ENCODE measurements around the gene PGA3. TPM values are rescaled to one million over a fixed set of nuclear protein-coding genes. Genes with fewer than 3 reads are reported as not detected.

The PGA3 gene
- total RNA-seq, 2 experiments from 2014 or later, result not detected

DNA sequence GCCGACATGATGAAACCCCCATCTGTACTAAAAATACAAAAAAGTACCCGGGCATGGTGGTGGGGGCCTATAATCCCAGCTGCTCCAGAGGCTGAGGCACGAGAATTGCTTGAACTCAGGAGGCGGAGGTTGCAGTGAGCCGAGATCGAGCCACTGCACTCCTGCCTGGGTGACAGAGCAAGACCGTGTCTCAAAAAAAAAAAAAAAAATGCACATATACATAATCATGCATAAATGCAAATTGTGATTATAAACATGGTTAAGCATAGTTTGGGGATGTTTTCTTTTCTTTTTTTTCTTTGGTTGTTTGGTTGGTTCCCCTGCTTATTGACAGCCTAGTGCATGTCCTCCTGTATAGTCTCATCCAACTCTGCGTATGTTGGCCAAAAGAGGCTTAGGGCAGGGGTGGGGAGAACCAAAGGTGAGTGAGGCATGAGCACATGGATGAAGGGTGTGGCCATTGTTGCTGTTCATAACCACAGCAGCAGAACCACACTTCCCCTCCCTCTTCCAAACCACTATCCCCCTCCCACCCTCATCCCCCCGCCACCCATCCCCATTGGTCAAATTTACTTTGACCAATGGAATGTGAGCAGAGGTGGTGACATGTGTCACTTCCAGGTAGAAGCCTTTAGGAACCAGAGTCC lies 35.1 kb upstream of the PGA3 start:
- H3K36me3 Mint-ChIP-seq (ENCODE audit: low read depth), result no peaks in the 10 kb centered on the region
- H3K36me3 ChIP-seq (ENCODE audit: insufficient read depth, low read length), result no peaks in the 10 kb centered on the region
- peaks cover 0 to 6% of the 10 kb centered on the region in 2 experiments for H3K9me3 ChIP-seq (ENCODE audit: control insufficient read depth in 1 of 2, insufficient read depth in 1 of 2, low read length in 2 of 2)
- peaks cover 39% of the 10 kb centered on the region for H3K4me1 Mint-ChIP-seq (ENCODE audit: low read depth)
- no peak for TF ChIP-seq CTCF (IDR thresholded peaks at IDR 0.05)
- CTCF ChIA-PET, result interaction anchor here (1.5 kb wide), 1 partner anchor 20 kb away, joined by 3 read pairs; no protein-coding TSS in a partner anchor
- no peak overlapping the region for H3K27ac ChIP-seq (ENCODE audit: low read depth in 1 of 2, low read length in 2 of 2)
- H3K4me3 Mint-ChIP-seq, result no peak overlapping the region
- H3K9me3 Mint-ChIP-seq, result no peaks in the 10 kb centered on the region
- H3K27ac Mint-ChIP-seq, result no peak overlapping the region
- no peaks in the 10 kb centered on the region for H3K27me3 Mint-ChIP-seq
- ATAC-seq (ENCODE audit: poor library complexity), result no peak
- H3K4me1 ChIP-seq (ENCODE audit: insufficient read depth, low read length), result peaks cover 22% of the 10 kb centered on the region
- H3K4me3 ChIP-seq (ENCODE audit: low read length), result no peak overlapping the region
- no peaks in the 10 kb centered on the region for H3K27me3 ChIP-seq (ENCODE audit: control insufficient read depth in 1 of 2, insufficient read depth in 2 of 2, low read length in 2 of 2)
- POLR2A ChIA-PET, result no interaction called here
- intact Hi-C loops (cut with DNase I, micrococcal nuclease), result no loop called here
- DNase-seq, result peak in 2 of 14 experiments; percentile 2 to 9

DNA sequence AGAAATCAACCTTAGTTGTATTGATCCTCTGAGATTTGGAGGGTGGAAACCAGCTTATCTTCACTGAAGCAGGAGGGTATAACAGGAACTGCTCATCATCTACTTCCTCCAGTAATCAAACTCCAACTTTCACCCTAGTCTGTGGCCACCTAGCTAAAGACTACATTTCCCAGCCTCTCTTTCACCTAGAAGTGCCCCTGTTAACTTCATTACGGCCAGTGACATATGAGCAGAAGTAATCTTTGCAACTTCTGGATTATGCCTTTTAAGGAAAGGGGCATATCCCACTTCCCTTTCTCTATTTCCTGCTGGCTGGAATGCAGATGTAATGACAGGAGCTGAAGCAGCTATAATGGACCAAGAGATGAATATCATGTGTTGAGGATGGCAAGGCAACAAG lies 34.5 kb upstream of the PGA3 start:
- no peak for ATAC-seq (ENCODE audit: poor library complexity)
- Histone ChIP-seq H3K4me1 (ENCODE audit: insufficient read depth, low read length) (peaks cover 22% of the 10 kb centered on the region), H3K36me3 (ENCODE audit: insufficient read depth, low read length) (no peaks in the 10 kb centered on the region), H3K27me3 (ENCODE audit: control insufficient read depth in 1 of 2, insufficient read depth in 2 of 2, low read length in 2 of 2) (no peaks in the 10 kb centered on the region), H3K27ac (ENCODE audit: low read depth in 1 of 2, low read length in 2 of 2) (no peak overlapping the region), H3K9me3 (ENCODE audit: control insufficient read depth in 1 of 2, insufficient read depth in 1 of 2, low read length in 2 of 2) (peaks cover 0 to 8% of the 10 kb centered on the region in 2 experiments), H3K4me3 (ENCODE audit: low read length) (no peak overlapping the region)
- CTCF ChIA-PET, result interaction anchor here (0.5 to 1.5 kb wide), 2 partner anchors 19 to 264 kb away, joined by 3 read pairs; no protein-coding TSS in a partner anchor
- H3K4me3 Mint-ChIP-seq, result no peak overlapping the region
- POLR2A ChIA-PET, result no interaction called here
- no peak for TF ChIP-seq CTCF (IDR thresholded peaks at IDR 0.05)
- DNase-seq, result no peak
- H3K4me1 Mint-ChIP-seq (ENCODE audit: low read depth), result peaks cover 40% of the 10 kb centered on the region
- H3K36me3 Mint-ChIP-seq (ENCODE audit: low read depth), result no peaks in the 10 kb centered on the region
- no peaks in the 10 kb centered on the region for H3K27me3 Mint-ChIP-seq
- H3K27ac Mint-ChIP-seq, result no peak overlapping the region
- intact Hi-C loops (cut with DNase I, micrococcal nuclease), result no loop called here
- H3K9me3 Mint-ChIP-seq, result no peaks in the 10 kb centered on the region

DNA sequence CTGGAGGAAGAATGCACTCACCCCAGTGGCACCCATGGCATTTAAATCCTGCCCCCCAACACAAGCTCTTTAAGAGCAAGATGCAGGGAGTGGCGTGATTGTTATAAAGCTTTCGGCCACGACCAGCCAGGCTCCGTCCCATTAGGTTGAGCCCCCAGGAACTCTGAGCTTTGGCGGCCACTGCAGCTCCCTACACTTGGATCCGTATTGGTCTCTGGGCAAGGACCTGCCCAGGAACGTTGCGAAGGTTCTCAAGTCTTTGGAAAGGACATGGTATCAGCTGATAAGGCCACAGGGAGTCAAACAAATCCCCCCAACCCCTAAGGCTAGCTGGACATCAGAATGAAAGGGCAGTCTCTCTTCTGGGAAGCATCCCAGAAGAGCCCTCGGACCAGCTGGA lies 32.7 kb upstream of the PGA3 start:
- H3K9me3 ChIP-seq (ENCODE audit: control insufficient read depth in 1 of 2, insufficient read depth in 1 of 2, low read length in 2 of 2), result peaks cover 0 to 8% of the 10 kb centered on the region in 2 experiments
- Mint-ChIP-seq H3K27me3 (no peaks in the 10 kb centered on the region), H3K36me3 (ENCODE audit: low read depth) (no peaks in the 10 kb centered on the region), H3K9me3 (no peaks in the 10 kb centered on the region), H3K4me1 (ENCODE audit: low read depth) (peaks cover 27% of the 10 kb centered on the region), H3K4me3 (no peak overlapping the region), H3K27ac (no peak overlapping the region)
- no peak overlapping the region for H3K27ac ChIP-seq (ENCODE audit: low read depth in 1 of 2, low read length in 2 of 2)
- CTCF ChIA-PET, result interaction anchor here (0.7 kb wide), 1 partner anchor 302 kb away, joined by 3 read pairs; no protein-coding TSS in a partner anchor
- H3K27me3 ChIP-seq (ENCODE audit: control insufficient read depth in 1 of 2, insufficient read depth in 2 of 2, low read length in 2 of 2), result no peaks in the 10 kb centered on the region
- H3K4me3 ChIP-seq (ENCODE audit: low read length), result no peak overlapping the region
- ATAC-seq (ENCODE audit: poor library complexity) (no peak), DNase-seq (peak in 2 of 14 experiments; percentile 5 to 19)
- POLR2A ChIA-PET, result interaction anchor here (1.2 to 1.5 kb wide), 2 partner anchors 10 to 38 kb away, joined by 3 to 4 read pairs; no protein-coding TSS in a partner anchor
- H3K36me3 ChIP-seq (ENCODE audit: insufficient read depth, low read length), result no peaks in the 10 kb centered on the region
- TF ChIP-seq CTCF (IDR thresholded peaks at IDR 0.05), result no peak
- peaks cover 22% of the 10 kb centered on the region for H3K4me1 ChIP-seq (ENCODE audit: insufficient read depth, low read length)
- intact Hi-C loops (cut with DNase I, micrococcal nuclease), result no loop called here
